ENCODE data around the gene CMKLR1.

The CMKLR1 gene

GRCh38 chr12:108239378-108239777 lies 99.7 kb downstream of the CMKLR1 start:
- TF ChIP-seq, protein P1, sequence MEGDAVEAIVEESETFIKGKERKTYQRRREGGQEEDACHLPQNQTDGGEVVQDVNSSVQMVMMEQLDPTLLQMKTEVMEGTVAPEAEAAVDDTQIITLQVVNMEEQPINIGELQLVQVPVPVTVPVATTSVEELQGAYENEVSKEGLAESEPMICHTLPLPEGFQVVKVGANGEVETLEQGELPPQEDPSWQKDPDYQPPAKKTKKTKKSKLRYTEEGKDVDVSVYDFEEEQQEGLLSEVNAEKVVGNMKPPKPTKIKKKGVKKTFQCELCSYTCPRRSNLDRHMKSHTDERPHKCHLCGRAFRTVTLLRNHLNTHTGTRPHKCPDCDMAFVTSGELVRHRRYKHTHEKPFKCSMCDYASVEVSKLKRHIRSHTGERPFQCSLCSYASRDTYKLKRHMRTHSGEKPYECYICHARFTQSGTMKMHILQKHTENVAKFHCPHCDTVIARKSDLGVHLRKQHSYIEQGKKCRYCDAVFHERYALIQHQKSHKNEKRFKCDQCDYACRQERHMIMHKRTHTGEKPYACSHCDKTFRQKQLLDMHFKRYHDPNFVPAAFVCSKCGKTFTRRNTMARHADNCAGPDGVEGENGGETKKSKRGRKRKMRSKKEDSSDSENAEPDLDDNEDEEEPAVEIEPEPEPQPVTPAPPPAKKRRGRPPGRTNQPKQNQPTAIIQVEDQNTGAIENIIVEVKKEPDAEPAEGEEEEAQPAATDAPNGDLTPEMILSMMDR (IDR thresholded peaks at IDR 0.05), result no peak

GRCh38 chr12:108238474-108238873 lies 100.6 kb downstream of the CMKLR1 start:
- TF ChIP-seq, protein P1 (IDR thresholded peaks at IDR 0.05), result no peak

All from LNCAP (cell line).